Keratinocyte (primary cell): ENCODE results near the gene LCORL. TPM values are rescaled to one million over a fixed set of nuclear protein-coding genes. Genes with fewer than 3 reads are reported as not detected.

Source experiments
- DNase-seq: peaks from one replicate; pipeline ENCODE4 v3.0.0-alpha.2; 2011; ENCODE audit warnings: low read depth, missing footprints, low spot score
- FAIRE-seq: peaks from 2 replicates; lab custom pipeline; 2011; peaks lifted over from hg19 to GRCh38; lab: Jason Lieb, UNC
- H2AFZ ChIP-seq: 2 replicates; pipeline ENCODE4 v1.6.0; 2012; ENCODE audit warnings: low read length, control low read depth, inconsistent platforms; ENCODE audit not compliant: control insufficient read depth
- H3K27ac ChIP-seq: 2 replicates; pipeline ENCODE4 v1.5.1; 2011; ENCODE audit warnings: low read length; ENCODE audit not compliant: control insufficient read depth, insufficient read depth
- H3K27me3 ChIP-seq: 3 replicates; pipeline ENCODE4 v1.6.0; 2011; ENCODE audit warnings: low read length; ENCODE audit not compliant: control insufficient read depth, insufficient read depth; ENCODE audit errors: extremely low read depth
- H3K36me3 ChIP-seq, 2 experiments: 2 replicates in 1 of 2; 3 replicates in 1 of 2; pipeline ENCODE4 v1.5.1; 2011; ENCODE audit warnings: low read length in 2 of 2, mild to moderate bottlenecking in 1 of 2; ENCODE audit not compliant: control insufficient read depth in 2 of 2, insufficient read depth in 2 of 2; ENCODE audit errors: extremely low read depth in 1 of 2
- H3K4me1 ChIP-seq: 3 replicates; pipeline ENCODE4 v1.5.1; 2011; ENCODE audit warnings: low read length; ENCODE audit not compliant: control insufficient read depth, insufficient read depth; ENCODE audit errors: extremely low read depth
- H3K4me2 ChIP-seq: 3 replicates; pipeline ENCODE4 v1.6.0; 2011; ENCODE audit warnings: low read depth, low read length; ENCODE audit not compliant: control insufficient read depth, insufficient read depth; ENCODE audit errors: extremely low read depth
- H3K4me3 ChIP-seq, 3 experiments: fragments of 200-600 bp in 1 of 3; sonication (generic) in 1 of 3; 2 replicates in 2 of 3; 3 replicates in 1 of 3; pipeline ENCODE4 v1.5.1; 2011 to 2016; ENCODE audit warnings: low read length in 3 of 3, mild to moderate bottlenecking in 3 of 3, control low read depth in 2 of 3, inconsistent platforms in 1 of 3, low read depth in 1 of 3, mixed read lengths in 1 of 3, mixed run types in 1 of 3, moderate library complexity in 1 of 3; ENCODE audit not compliant: control insufficient read depth in 2 of 3, insufficient read depth in 2 of 3; ENCODE audit errors: extremely low read depth in 1 of 3
- H3K79me2 ChIP-seq: 2 replicates; pipeline ENCODE4 v1.6.0; 2012; ENCODE audit warnings: low read length; ENCODE audit not compliant: control insufficient read depth, insufficient read depth
- H3K9ac ChIP-seq: 3 replicates; pipeline ENCODE4 v1.6.0; 2011; ENCODE audit warnings: low read length; ENCODE audit not compliant: control insufficient read depth, insufficient read depth; ENCODE audit errors: extremely low read depth
- H3K9me1 ChIP-seq: 3 replicates; pipeline ENCODE4 v1.6.0; 2011; ENCODE audit warnings: low read length; ENCODE audit not compliant: control insufficient read depth, insufficient read depth; ENCODE audit errors: extremely low read depth
- H3K9me3 ChIP-seq: 2 replicates; pipeline ENCODE4 v1.5.1; 2012; ENCODE audit warnings: low read depth, low read length; ENCODE audit not compliant: control insufficient read depth
- H4K20me1 ChIP-seq: 3 replicates; pipeline ENCODE4 v1.6.0; 2011; ENCODE audit warnings: low read length; ENCODE audit not compliant: control insufficient read depth, insufficient read depth; ENCODE audit errors: extremely low read depth
- EZH2 ChIP-seq: IDR thresholded peaks from one replicate; pipeline ENCODE4 v1.6.1; 2012; ENCODE audit warnings: inconsistent platforms, mild to moderate bottlenecking, low read length, moderate library complexity
- dilution Hi-C: fragments of 300-500 bp; cut with MboI; formaldehyde crosslinking; loops from one replicate; pipeline ENCODE4 v1.7.0; 2020; ENCODE audit warnings: low sequenced_read_pairs; ENCODE audit not compliant: extremely low pct_ligation_motif_present
- polyA plus RNA-seq, 5 experiments: library from polyadenylated mRNA; depleted of rRNA in 3 of 5; stranded (reverse) in 3 of 5; stranded (forward) in 1 of 5; unstranded in 1 of 5; fragments of >200 nt; gene quantifications; 1 replicate in 1 of 5; 2 replicates in 3 of 5; 3 replicates in 1 of 5; pipeline versions ENCODE4 v1.2.1 to v1.2.3, GENCODE V29; 2011 to 2012; ENCODE audit warnings: missing spikeins in 2 of 5, low read depth in 1 of 5, low replicate concordance in 1 of 5
- TF ChIP-seq, protein P1 (sequence below), 3 experiments: IDR thresholded peaks in 1 of 3; conservative IDR thresholded peaks in 1 of 3; optimal IDR thresholded peaks in 1 of 3; 2 replicates in 2 of 3; 3 replicates in 1 of 3; pipeline versions ENCODE3 to v1.5.1; 2011; ENCODE audit warnings: low read length in 3 of 3, mild to moderate bottlenecking in 3 of 3, moderate library complexity in 2 of 3, control low read depth in 1 of 3, inconsistent platforms in 1 of 3; ENCODE audit not compliant: insufficient read depth in 2 of 3; ENCODE audit errors: extremely low read depth in 1 of 3

LCORL gene
- polyA plus RNA-seq, 1 donor (not counting 4 experiments of a cell fraction or from before 2014, with no cell fraction given): 3.3 TPM

GRCh38 chr4:17809667-17810066 lies 211.9 kb downstream of the LCORL start:
- Histone ChIP-seq H3K4me1 (peaks cover 17% of the 10 kb centered on the region), H4K20me1 (no peaks in the 10 kb centered on the region), H3K9ac (peak overlapping the region; percentile 93), H3K4me2 (peak overlapping the region; percentile 95), H3K27me3 (no peaks in the 10 kb centered on the region), H2AFZ (no peak overlapping the region), H3K9me1 (no peaks in the 10 kb centered on the region), H3K36me3 (peaks cover under 1 to 9% of the 10 kb centered on the region in 2 experiments), H3K4me3 (peak overlapping the region; percentile 69 to 95 (median 83)), H3K9me3 (no peaks in the 10 kb centered on the region), H3K79me2 (peaks cover 90% of the 10 kb centered on the region), H3K27ac (peak overlapping the region; percentile 92)
- DNase-seq: no peak
- TF ChIP-seq EZH2: no peak
- FAIRE-seq: no peak
- dilution Hi-C loops: no loop called here

GRCh38 chr4:17807446-17807845 lies 214.1 kb downstream of the LCORL start:
- DNase-seq: no peak
- H3K36me3 ChIP-seq: peaks cover 14 to 28% of the 10 kb centered on the region in 2 experiments
- peak overlapping the region; percentile 36 to 62 (median 60) for H3K4me3 ChIP-seq
- H2AFZ ChIP-seq: no peak overlapping the region
- H3K27ac ChIP-seq: peak overlapping the region; percentile 18
- peaks cover 14% of the 10 kb centered on the region for H3K4me1 ChIP-seq
- peak overlapping the region; percentile 53 for H3K9ac ChIP-seq
- H3K9me1 ChIP-seq: no peaks in the 10 kb centered on the region
- H3K4me2 ChIP-seq: peak overlapping the region; percentile 95
- peak; percentile 20 for FAIRE-seq
- no peaks in the 10 kb centered on the region for H4K20me1 ChIP-seq
- H3K9me3 ChIP-seq: no peaks in the 10 kb centered on the region
- H3K27me3 ChIP-seq: no peaks in the 10 kb centered on the region
- dilution Hi-C loops: no loop called here
- TF ChIP-seq, protein P1, sequence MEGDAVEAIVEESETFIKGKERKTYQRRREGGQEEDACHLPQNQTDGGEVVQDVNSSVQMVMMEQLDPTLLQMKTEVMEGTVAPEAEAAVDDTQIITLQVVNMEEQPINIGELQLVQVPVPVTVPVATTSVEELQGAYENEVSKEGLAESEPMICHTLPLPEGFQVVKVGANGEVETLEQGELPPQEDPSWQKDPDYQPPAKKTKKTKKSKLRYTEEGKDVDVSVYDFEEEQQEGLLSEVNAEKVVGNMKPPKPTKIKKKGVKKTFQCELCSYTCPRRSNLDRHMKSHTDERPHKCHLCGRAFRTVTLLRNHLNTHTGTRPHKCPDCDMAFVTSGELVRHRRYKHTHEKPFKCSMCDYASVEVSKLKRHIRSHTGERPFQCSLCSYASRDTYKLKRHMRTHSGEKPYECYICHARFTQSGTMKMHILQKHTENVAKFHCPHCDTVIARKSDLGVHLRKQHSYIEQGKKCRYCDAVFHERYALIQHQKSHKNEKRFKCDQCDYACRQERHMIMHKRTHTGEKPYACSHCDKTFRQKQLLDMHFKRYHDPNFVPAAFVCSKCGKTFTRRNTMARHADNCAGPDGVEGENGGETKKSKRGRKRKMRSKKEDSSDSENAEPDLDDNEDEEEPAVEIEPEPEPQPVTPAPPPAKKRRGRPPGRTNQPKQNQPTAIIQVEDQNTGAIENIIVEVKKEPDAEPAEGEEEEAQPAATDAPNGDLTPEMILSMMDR (optimal IDR thresholded peaks at IDR 0.05 in 1 of 3, IDR thresholded peaks at IDR 0.05 in 1 of 3, conservative IDR thresholded peaks at IDR 0.05 in 1 of 3; ENCODE audit: extremely low read depth in 1 of 3, insufficient read depth in 2 of 3, low read length in 3 of 3): no peak
- no peak for TF ChIP-seq EZH2
- peaks cover 78% of the 10 kb centered on the region for H3K79me2 ChIP-seq
